ENCODE results near the gene MAP4K4.

DNA sequence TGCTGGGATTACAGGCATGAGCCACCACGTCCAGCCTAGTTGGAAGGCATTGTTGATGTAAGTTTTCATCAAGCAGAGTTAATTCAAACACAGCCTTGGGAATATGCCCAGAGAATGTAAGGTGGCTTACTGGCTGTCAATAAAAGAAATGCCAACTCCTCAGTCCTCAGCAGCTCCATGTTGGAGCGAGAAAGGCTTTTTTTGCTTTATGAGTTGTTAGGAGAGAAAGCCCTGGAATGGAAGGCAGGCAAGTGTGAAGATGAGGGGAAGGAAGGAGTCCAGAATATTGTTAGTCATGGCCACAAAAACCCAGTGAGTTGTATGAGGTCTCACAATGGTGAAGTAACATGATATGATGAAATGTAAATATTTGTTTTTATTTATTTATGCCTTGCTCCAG lies 57.1 kb downstream of the MAP4K4 start:
- TF ChIP-seq, protein P1, sequence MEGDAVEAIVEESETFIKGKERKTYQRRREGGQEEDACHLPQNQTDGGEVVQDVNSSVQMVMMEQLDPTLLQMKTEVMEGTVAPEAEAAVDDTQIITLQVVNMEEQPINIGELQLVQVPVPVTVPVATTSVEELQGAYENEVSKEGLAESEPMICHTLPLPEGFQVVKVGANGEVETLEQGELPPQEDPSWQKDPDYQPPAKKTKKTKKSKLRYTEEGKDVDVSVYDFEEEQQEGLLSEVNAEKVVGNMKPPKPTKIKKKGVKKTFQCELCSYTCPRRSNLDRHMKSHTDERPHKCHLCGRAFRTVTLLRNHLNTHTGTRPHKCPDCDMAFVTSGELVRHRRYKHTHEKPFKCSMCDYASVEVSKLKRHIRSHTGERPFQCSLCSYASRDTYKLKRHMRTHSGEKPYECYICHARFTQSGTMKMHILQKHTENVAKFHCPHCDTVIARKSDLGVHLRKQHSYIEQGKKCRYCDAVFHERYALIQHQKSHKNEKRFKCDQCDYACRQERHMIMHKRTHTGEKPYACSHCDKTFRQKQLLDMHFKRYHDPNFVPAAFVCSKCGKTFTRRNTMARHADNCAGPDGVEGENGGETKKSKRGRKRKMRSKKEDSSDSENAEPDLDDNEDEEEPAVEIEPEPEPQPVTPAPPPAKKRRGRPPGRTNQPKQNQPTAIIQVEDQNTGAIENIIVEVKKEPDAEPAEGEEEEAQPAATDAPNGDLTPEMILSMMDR (IDR thresholded peaks at IDR 0.05; ENCODE audit: poor library complexity) = no peak
- TF ChIP-seq EZH2phosphoT487 (IDR thresholded peaks at IDR 0.05; ENCODE audit: low read depth, severe bottlenecking, unreplicated experiment) = no peak
- TF ChIP-seq EZH2 (IDR thresholded peaks at IDR 0.05; ENCODE audit: borderline replicate concordance) = no peak
